GM12878 (cell line): Measurements from ENCODE around the gene GSG1L2. TPM values are rescaled to one million over a fixed set of nuclear protein-coding genes. Genes with fewer than 3 reads are reported as not detected.

Source experiments
- HSF1 ChIP-seq: fragments of 150-350 bp; IDR thresholded peaks from 2 replicates; pipeline ENCODE4 v1.6.1; 2014; ENCODE audit warnings: mild to moderate bottlenecking, low read depth, low read length
- PBX3 ChIP-seq: IDR thresholded peaks from 2 replicates; pipeline ENCODE4 v1.6.1; 2011; ENCODE audit warnings: mild to moderate bottlenecking, low read depth, low read length, moderate library complexity; ENCODE audit not compliant: insufficient replicate concordance
- TCF7 ChIP-seq: IDR thresholded peaks from 2 replicates; pipeline ENCODE4 v1.6.1; 2014; ENCODE audit warnings: antibody characterized with exemption, borderline replicate concordance
- polyA plus RNA-seq, 11 experiments: library from polyadenylated mRNA; depleted of rRNA in 4 of 11; unstranded in 6 of 11; stranded (reverse) in 5 of 11; fragments of >200 nt; fragmentation: Nextera tagmentation in 4 of 11; fragmentation: Illumina TruSeq in 1 of 11; extraction: Ambion mirVana in 4 of 11; extraction: Trizol in 1 of 11; gene quantifications; 1 replicate in 1 of 11; 2 replicates in 10 of 11; pipeline versions ENCODE4 v1.2.1 to v1.2.3, GENCODE V29; 2011 to 2016; ENCODE audit warnings: inconsistent platforms in 2 of 11, missing spikeins in 2 of 11, low read depth in 1 of 11
- total RNA-seq, 4 experiments: library from RNA; depleted of rRNA in 3 of 4; stranded (reverse); fragments of >200 nt in 3 of 4; fragmentation: Illumina TruSeq in 1 of 4; extraction: Trizol in 1 of 4; gene quantifications; 2 replicates each; pipeline versions ENCODE4 v1.2.1 to v1.2.3, GENCODE V29; 2013 to 2021
- TF ChIP-seq, protein P1 (sequence below): fragments of 450-650 bp; formaldehyde crosslinking; IDR thresholded peaks from 2 replicates; pipeline ENCODE4 v1.4.0; 2020; ENCODE audit warnings: mild to moderate bottlenecking, moderate library complexity
- TF ChIP-seq, protein P2 (sequence below): fragments of 450-650 bp; IDR thresholded peaks from 2 replicates; pipeline ENCODE4 v1.6.1; 2018; ENCODE audit warnings: mild to moderate bottlenecking, low read depth, moderate library complexity; ENCODE audit not compliant: partially characterized antibody

Gene GSG1L2
- total and polyA plus RNA-seq, 10 of the 15 experiments (the other 5 are each of a cell fraction or from before 2014, with no cell fraction given) = not detected

DNA sequence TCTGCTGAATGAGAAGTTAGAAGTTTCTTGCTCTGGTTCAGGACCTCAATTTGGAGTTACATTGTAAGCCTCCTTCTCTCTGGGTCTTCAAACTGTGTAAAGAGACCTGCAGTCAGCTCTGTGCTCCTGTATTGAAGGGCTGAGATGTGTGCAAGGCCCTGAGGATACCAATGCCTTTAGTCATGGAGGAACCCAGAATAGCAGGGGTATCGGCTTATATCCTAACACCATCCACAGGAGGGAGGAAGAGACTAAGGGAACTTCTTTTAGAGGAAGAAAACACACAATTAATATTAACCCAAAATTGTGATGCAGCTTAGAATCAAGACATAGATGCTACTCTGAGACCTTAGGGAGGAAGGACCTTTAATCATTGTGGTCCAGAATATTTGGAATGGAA, 40.3 kb upstream of the GSG1L2 start (continued):
- TF ChIP-seq HSF1 (no peak), PBX3 (no peak), TCF7 (no peak)
- TF ChIP-seq, protein P1, sequence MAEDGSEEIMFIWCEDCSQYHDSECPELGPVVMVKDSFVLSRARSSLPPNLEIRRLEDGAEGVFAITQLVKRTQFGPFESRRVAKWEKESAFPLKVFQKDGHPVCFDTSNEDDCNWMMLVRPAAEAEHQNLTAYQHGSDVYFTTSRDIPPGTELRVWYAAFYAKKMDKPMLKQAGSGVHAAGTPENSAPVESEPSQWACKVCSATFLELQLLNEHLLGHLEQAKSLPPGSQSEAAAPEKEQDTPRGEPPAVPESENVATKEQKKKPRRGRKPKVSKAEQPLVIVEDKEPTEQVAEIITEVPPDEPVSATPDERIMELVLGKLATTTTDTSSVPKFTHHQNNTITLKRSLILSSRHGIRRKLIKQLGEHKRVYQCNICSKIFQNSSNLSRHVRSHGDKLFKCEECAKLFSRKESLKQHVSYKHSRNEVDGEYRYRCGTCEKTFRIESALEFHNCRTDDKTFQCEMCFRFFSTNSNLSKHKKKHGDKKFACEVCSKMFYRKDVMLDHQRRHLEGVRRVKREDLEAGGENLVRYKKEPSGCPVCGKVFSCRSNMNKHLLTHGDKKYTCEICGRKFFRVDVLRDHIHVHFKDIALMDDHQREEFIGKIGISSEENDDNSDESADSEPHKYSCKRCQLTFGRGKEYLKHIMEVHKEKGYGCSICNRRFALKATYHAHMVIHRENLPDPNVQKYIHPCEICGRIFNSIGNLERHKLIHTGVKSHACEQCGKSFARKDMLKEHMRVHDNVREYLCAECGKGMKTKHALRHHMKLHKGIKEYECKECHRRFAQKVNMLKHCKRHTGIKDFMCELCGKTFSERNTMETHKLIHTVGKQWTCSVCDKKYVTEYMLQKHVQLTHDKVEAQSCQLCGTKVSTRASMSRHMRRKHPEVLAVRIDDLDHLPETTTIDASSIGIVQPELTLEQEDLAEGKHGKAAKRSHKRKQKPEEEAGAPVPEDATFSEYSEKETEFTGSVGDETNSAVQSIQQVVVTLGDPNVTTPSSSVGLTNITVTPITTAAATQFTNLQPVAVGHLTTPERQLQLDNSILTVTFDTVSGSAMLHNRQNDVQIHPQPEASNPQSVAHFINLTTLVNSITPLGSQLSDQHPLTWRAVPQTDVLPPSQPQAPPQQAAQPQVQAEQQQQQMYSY (CRISPR knock-in tag) = no peak
- TF ChIP-seq, protein P2, sequence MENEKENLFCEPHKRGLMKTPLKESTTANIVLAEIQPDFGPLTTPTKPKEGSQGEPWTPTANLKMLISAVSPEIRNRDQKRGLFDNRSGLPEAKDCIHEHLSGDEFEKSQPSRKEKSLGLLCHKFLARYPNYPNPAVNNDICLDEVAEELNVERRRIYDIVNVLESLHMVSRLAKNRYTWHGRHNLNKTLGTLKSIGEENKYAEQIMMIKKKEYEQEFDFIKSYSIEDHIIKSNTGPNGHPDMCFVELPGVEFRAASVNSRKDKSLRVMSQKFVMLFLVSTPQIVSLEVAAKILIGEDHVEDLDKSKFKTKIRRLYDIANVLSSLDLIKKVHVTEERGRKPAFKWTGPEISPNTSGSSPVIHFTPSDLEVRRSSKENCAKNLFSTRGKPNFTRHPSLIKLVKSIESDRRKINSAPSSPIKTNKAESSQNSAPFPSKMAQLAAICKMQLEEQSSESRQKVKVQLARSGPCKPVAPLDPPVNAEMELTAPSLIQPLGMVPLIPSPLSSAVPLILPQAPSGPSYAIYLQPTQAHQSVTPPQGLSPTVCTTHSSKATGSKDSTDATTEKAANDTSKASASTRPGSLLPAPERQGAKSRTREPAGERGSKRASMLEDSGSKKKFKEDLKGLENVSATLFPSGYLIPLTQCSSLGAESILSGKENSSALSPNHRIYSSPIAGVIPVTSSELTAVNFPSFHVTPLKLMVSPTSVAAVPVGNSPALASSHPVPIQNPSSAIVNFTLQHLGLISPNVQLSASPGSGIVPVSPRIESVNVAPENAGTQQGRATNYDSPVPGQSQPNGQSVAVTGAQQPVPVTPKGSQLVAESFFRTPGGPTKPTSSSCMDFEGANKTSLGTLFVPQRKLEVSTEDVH = no peak
